Dedifferentiated amniotic fluid mesenchymal stem cell (primary cell): ENCODE results near the gene HIVEP3.
"Not testable (repeated sequence)": the region's sequence is repeated elsewhere in the genome, so short reads cannot be mapped to it uniquely, and the experiment has no call there.

Experiments
- DNase-seq: peaks from one replicate; pipeline ENCODE4 v3.0.0-alpha.2; 2016; ENCODE audit errors: extremely low spot score

The HIVEP3 gene

GRCh38 chr1:41918450-41919043 is at the start of gene HIVEP3:
Gene HIVEP3, minus strand, starts transcription at chr1:41918922.
- DNase-seq: no peak

GRCh38 chr1:41964400-41964799 is 45.7 kb upstream of the HIVEP3 start:
- no peak for DNase-seq

GRCh38 chr1:41963636-41964035 is 44.9 kb upstream of the HIVEP3 start:
- no peak for DNase-seq

GRCh38 chr1:41958015-41958673 is 39.4 kb upstream of the HIVEP3 start:
- DNase-seq: no peak

GRCh38 chr1:41957568-41957967 is 38.8 kb upstream of the HIVEP3 start:
- DNase-seq: no peak

GRCh38 chr1:41955461-41956159 is 36.9 kb upstream of the HIVEP3 start:
- DNase-seq: peak; percentile 52

- DNase-seq: peak; percentile 29
Observed at GRCh38 chr1:41954533-41954944, 35.8 kb upstream of the HIVEP3 start.

GRCh38 chr1:41953291-41953690 is 34.6 kb upstream of the HIVEP3 start:
- no peak for DNase-seq

- DNase-seq: no peak
Observed at GRCh38 chr1:41952208-41952607, 33.5 kb upstream of the HIVEP3 start.

- not testable (repeated sequence) for DNase-seq
Observed at GRCh38 chr1:41951492-41951891, 32.8 kb upstream of the HIVEP3 start.

GRCh38 chr1:41950820-41951219 is 32.1 kb upstream of the HIVEP3 start:
- no peak for DNase-seq

- not testable (repeated sequence) for DNase-seq
Observed at GRCh38 chr1:41945946-41946345, 27.2 kb upstream of the HIVEP3 start.

- DNase-seq: no peak
Observed at GRCh38 chr1:41943717-41944116, 25.0 kb upstream of the HIVEP3 start.

GRCh38 chr1:41942278-41942677 is 23.6 kb upstream of the HIVEP3 start:
- no peak for DNase-seq

GRCh38 chr1:41941381-41941780 is 22.7 kb upstream of the HIVEP3 start:
- no peak for DNase-seq

- no peak for DNase-seq
Observed at GRCh38 chr1:41939194-41939593, 20.5 kb upstream of the HIVEP3 start.

- DNase-seq: no peak
Observed at GRCh38 chr1:41936107-41936506, 17.4 kb upstream of the HIVEP3 start.

- DNase-seq: no peak
Observed at GRCh38 chr1:41935226-41935625, 16.5 kb upstream of the HIVEP3 start.

- DNase-seq: no peak
Observed at GRCh38 chr1:41933106-41933505, 14.4 kb upstream of the HIVEP3 start.

- DNase-seq: no peak
Observed at GRCh38 chr1:41931578-41931977, 12.9 kb upstream of the HIVEP3 start.

GRCh38 chr1:41927118-41927517 is 8.4 kb upstream of the HIVEP3 start:
- no peak for DNase-seq

GRCh38 chr1:41925712-41926111 is 7.0 kb upstream of the HIVEP3 start:
- no peak for DNase-seq

- DNase-seq: no peak
Observed at GRCh38 chr1:41924911-41925310, 6.2 kb upstream of the HIVEP3 start.
